OCI-LY1 (cell line): ENCODE data around the gene NF2.

ENCODE experiments used
- EZH2 ChIP-seq: fragments of 200-600 bp; sonication (generic), shearing (Covaris generic); IDR thresholded peaks from 2 replicates; pipeline ENCODE4 v1.8.0; 2017; ENCODE audit warnings: borderline replicate concordance, mixed run types, mild to moderate bottlenecking, antibody characterized with exemption, low read length, moderate library complexity, mixed read lengths
- TF ChIP-seq, protein P1 (sequence below): fragments of 200-600 bp; sonication (generic), shearing (Covaris generic); IDR thresholded peaks from 2 replicates; pipeline ENCODE4 v1.5.1; 2017; ENCODE audit warnings: mild to moderate bottlenecking, antibody characterized with exemption, low read length, moderate library complexity, mixed read lengths

DNA sequence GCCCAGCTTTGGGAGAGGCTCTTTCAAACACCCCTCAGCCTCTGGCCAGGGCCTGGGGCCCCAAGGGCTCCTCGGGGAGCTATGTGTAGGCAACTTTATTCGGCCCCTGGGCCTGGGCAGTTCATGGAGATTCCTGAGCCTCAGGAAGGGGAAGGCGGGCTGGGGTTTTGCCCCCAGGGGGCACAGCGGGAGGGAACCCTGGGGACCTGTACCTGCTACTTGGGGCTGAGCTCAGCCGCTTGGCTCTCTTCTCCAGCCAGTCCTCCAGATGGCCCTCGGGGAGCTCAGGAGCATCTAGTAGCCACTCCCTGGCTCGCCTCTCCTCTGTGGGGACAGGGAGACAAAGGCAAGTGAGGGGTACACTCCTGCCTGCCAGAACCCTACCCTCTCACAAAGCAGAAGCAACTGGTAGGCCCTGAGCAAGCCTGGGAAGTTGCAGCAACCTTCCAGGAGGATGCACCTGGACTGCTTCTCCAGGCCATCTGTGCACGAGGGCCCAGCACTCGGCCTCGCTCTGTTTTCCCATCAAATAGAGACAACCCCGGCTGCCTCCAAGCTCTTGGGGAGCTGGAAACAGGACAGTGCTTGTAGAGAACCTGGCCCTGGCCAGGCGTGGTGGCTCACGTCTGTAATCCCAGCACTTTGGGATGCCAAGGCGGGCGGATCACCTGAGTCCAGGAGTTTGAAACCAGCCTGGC is 134.8 kb downstream of the NF2 start:
- TF ChIP-seq, protein P1, sequence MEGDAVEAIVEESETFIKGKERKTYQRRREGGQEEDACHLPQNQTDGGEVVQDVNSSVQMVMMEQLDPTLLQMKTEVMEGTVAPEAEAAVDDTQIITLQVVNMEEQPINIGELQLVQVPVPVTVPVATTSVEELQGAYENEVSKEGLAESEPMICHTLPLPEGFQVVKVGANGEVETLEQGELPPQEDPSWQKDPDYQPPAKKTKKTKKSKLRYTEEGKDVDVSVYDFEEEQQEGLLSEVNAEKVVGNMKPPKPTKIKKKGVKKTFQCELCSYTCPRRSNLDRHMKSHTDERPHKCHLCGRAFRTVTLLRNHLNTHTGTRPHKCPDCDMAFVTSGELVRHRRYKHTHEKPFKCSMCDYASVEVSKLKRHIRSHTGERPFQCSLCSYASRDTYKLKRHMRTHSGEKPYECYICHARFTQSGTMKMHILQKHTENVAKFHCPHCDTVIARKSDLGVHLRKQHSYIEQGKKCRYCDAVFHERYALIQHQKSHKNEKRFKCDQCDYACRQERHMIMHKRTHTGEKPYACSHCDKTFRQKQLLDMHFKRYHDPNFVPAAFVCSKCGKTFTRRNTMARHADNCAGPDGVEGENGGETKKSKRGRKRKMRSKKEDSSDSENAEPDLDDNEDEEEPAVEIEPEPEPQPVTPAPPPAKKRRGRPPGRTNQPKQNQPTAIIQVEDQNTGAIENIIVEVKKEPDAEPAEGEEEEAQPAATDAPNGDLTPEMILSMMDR: no peak
- no peak for TF ChIP-seq EZH2
